ENCODE measurements around the gene CDC42BPG. TPM values are rescaled to one million over a fixed set of nuclear protein-coding genes. Genes with fewer than 3 reads are reported as not detected.

Gene CDC42BPG
- total and polyA plus RNA-seq, 3 donors from 2014 or later: 5.3 to 9.2 (median 7.6) TPM

DNA sequence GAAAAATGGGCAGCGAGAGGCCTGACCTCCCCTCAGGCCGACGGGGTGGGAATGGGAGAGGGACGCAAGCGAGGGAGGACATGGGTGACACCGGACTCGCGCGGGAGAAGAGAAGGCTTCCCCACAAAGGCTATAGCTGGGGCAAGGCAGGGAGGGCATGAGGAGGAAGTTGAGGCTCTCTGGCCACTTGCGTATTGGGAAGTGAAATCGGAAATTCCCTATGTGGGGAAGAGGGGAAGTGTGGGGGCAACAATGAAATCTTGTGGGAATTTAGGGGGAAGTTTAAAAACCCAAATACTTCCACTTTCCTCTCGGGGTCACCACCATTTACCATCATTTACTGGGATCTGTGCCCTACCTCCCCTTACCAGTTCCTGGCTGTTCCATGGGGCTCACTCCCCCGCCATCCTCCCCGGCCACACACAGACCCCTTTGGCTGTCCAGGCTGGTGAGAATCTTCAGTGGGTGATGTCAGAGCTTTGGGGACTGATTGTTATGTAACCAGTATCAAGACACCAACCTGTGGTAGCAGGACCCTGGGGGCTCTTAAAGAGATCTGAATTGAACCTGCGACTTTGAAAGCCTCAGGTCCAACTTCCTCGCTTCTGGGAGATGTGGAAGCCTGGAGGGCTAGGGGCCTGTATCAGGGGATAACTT is 34.9 kb upstream of the CDC42BPG start:
- Histone ChIP-seq H3K4me3 (peak overlapping the region; percentile 84 to 91), H3K9me3 (no peaks in the 10 kb centered on the region), H3K27me3 (no peaks in the 10 kb centered on the region), H3K27ac (peak overlapping the region; percentile 77 to 87), H3K36me3 (ENCODE audit: low read depth, missing control alignments) (no peaks in the 10 kb centered on the region), H3K4me1 (peaks cover 43% of the 10 kb centered on the region)
- intact Hi-C loops (cut with DNase I; ENCODE audit: low total_unique reads): no loop called here
- peak; percentile 44 for DNase-seq
- no peak for TF ChIP-seq POLR2A (IDR thresholded peaks at IDR 0.05)
- TF ChIP-seq, protein P1, sequence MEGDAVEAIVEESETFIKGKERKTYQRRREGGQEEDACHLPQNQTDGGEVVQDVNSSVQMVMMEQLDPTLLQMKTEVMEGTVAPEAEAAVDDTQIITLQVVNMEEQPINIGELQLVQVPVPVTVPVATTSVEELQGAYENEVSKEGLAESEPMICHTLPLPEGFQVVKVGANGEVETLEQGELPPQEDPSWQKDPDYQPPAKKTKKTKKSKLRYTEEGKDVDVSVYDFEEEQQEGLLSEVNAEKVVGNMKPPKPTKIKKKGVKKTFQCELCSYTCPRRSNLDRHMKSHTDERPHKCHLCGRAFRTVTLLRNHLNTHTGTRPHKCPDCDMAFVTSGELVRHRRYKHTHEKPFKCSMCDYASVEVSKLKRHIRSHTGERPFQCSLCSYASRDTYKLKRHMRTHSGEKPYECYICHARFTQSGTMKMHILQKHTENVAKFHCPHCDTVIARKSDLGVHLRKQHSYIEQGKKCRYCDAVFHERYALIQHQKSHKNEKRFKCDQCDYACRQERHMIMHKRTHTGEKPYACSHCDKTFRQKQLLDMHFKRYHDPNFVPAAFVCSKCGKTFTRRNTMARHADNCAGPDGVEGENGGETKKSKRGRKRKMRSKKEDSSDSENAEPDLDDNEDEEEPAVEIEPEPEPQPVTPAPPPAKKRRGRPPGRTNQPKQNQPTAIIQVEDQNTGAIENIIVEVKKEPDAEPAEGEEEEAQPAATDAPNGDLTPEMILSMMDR (IDR thresholded peaks at IDR 0.05): no peak
- 14 to 23% methylated on average over 16 of the region's 16 CpGs for WGBS, 2 donors

DNA sequence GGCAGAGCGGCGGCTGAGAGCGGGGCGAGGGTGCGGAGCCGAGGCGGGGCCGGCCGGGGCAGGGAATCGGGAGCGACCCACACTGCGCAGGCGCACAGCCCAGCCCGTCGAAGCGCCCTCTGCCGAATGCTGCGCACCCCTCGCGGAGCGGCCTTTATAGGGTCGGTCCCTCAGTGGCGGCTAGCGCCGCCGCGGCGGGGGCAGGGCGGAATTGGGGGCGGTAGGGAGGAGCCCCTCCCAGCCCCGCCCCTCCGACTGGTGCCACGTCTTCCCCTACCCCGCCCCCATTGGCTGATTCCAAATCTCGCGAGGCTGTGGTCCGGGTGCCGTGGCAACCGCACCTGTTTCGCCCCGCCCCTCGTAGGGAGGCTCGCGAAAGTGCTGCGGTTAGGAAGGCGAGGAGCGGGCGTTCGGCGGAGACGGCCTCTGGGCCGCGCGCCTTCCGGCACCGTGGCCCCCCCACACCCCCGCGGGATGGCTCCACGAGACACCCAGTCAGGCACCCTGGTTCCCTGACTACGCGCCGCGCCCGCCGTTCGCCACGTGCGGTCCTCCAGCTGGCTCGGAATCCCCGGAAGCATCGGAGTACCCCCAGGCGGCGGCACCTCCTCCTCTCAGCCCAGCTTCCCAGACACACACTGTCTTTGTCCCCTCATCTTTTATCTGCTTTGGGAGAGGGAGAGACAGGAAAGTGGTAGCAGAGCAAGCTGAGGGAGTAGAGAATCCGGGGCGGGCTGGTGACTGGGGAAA is 34.2 kb upstream of the CDC42BPG start, which contains the start of gene EHD1:
Gene EHD1 (minus strand): TSS at position 128 of the 750 bp plus-strand sequence. CDS start 157 bp downstream, outside the sequence.
- TF ChIP-seq, protein P1 (IDR thresholded peaks at IDR 0.05): peak in 1 of 3 experiments; percentile 36
- peak; percentile 99 for TF ChIP-seq POLR2A (IDR thresholded peaks at IDR 0.05)
- no peaks in the 10 kb centered on the region for H3K36me3 ChIP-seq (ENCODE audit: low read depth, missing control alignments)
- H3K27me3 ChIP-seq: no peaks in the 10 kb centered on the region
- peak; percentile 99 for DNase-seq
- H3K9me3 ChIP-seq: no peaks in the 10 kb centered on the region
- H3K27ac ChIP-seq: peak within 1 kb of the TSS; percentile 77 to 87
- whole genome bisulfite sequencing, 2 donors: 0 to 1% methylated on average over 26 to 66 of the region's 75 CpGs
- H3K4me1 ChIP-seq: peaks cover 43% of the 10 kb centered on the region
- intact Hi-C loops (cut with DNase I; ENCODE audit: low total_unique reads): no loop called here
- peak within 1 kb of the TSS; percentile 84 to 91 for H3K4me3 ChIP-seq

DNA sequence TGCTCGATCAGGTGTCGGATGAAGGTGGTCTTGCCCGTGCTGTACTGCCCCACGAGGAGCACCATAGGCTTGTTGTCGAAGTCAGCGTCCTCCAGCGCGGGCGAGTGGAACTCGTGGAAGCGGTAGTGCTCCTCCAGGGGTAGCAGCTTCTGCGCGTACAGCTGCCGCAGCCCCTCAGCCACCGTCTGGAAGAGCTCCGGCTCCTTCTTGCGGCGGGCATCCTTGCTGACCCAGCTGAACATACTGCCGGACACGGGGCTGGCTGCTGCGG is 33.7 kb upstream of the CDC42BPG start:
- Histone ChIP-seq H3K4me1 (peaks cover 43% of the 10 kb centered on the region), H3K9me3 (no peaks in the 10 kb centered on the region), H3K36me3 (ENCODE audit: low read depth, missing control alignments) (no peaks in the 10 kb centered on the region), H3K27ac (peak overlapping the region; percentile 64 to 75), H3K4me3 (peak overlapping the region; percentile 84 to 91), H3K27me3 (no peaks in the 10 kb centered on the region)
- WGBS, 2 donors: 0% methylated on average over 11 to 21 of the region's 21 CpGs
- intact Hi-C loops (cut with DNase I; ENCODE audit: low total_unique reads): no loop called here
- no peak for DNase-seq
- TF ChIP-seq POLR2A (IDR thresholded peaks at IDR 0.05): no peak
- TF ChIP-seq, protein P1 (IDR thresholded peaks at IDR 0.05): no peak

DNA sequence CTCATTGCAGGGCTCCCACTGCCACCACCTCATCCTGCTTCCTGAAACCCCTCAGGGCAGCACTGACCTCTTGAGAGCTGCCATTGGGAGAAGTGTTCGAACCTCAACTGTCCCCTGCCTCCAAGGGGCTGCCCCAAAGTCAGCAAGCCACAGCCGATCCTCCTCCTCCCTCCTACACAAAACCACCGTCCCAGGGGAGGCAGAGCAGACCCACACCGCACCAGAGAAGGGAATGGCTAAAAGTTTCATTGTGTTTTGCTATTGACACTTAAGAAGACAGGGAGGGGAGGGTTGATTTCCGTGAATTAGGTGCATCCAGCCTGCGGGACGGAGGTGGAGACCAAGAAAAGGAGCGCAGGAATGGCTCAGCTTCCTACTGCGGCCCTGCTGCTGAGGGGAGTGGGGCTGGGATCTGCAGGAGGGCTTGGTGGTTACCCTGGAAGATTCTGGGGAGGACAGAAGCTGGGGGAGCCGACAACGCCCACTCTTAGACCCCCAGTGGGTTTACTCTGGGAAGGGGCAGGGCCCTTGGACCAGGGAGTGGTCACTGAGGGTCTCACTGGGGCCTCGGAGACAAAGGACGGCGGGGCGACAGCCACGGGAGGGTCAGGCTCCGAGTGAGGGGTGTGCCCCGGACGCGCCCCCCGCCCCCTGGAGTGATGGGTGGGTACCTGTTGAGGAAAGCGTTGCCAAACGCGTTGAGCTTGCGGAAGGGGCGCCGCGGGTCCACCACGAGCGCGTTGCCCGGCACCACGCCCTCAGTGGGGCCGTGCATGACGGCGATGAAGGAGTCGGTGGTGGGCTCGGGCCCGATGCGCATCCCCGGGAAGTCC is 33.2 kb upstream of the CDC42BPG start:
- TF ChIP-seq POLR2A (IDR thresholded peaks at IDR 0.05): no peak
- TF ChIP-seq, protein P1 (IDR thresholded peaks at IDR 0.05): no peak
- Histone ChIP-seq H3K4me1 (peaks cover 43% of the 10 kb centered on the region), H3K4me3 (peak overlapping the region; percentile 84 to 91), H3K27me3 (no peaks in the 10 kb centered on the region), H3K36me3 (ENCODE audit: low read depth, missing control alignments) (no peaks in the 10 kb centered on the region), H3K27ac (peak overlapping the region; percentile 64 to 75), H3K9me3 (no peaks in the 10 kb centered on the region)
- intact Hi-C loops (cut with DNase I; ENCODE audit: low total_unique reads): no loop called here
- no peak for DNase-seq
- WGBS, 2 donors: 0 to 1% methylated on average over 16 to 32 of the region's 41 CpGs
